GM18502 (cell line): ENCODE results near the gene SSB.
"Not testable (repeated sequence)": the region's sequence is repeated elsewhere in the genome, so short reads cannot be mapped to it uniquely, and the experiment has no call there.

ENCODE experiments used
- ATAC-seq: cut with Tn5 transposase; IDR thresholded peaks from one replicate; pipeline ENCODE4 v1.9.1; 2021; ENCODE audit warnings: mild to moderate bottlenecking; ENCODE audit not compliant: unreplicated experiment, poor library complexity

SSB gene

DNA sequence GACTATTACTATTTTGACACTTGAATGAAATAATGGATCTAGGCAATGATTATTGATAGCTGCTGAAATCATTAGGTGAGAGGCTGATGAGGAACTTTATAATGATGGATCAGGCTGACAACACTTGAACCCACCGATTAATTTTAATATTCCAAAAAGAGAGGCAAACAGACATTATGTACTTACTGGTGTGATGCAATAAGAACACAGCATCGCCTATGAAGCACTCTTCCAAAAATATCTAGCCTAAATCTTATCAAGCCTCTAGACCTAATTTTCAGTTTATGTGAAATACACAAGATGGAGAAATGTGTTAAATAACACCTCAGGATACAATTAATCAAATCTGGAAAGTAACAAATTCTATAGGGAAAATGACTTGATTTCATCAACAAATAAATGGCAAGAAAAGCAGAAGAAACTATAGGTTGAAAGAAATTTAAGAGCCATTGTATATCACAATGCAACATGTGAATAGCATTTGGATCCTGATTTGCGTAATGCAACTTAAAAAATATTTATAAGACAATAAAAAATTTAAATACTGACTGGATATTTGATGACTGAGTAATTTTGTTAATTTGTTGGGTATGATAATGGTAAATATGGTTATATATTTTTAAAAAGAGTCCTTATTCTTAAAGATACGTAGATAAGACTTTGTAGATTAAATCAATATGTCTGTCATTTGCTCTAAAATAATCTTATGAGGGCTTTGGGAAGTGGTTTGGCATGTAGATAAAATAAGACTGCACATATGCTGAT is 17.2 kb upstream of the SSB start:
- no peak for ATAC-seq

- no peak for ATAC-seq
Measured at GRCh38 chr2:169782513-169782912, 16.2 kb upstream of the SSB start.

- ATAC-seq = no peak
Measured at GRCh38 chr2:169790581-169790980, 8.1 kb upstream of the SSB start.

DNA sequence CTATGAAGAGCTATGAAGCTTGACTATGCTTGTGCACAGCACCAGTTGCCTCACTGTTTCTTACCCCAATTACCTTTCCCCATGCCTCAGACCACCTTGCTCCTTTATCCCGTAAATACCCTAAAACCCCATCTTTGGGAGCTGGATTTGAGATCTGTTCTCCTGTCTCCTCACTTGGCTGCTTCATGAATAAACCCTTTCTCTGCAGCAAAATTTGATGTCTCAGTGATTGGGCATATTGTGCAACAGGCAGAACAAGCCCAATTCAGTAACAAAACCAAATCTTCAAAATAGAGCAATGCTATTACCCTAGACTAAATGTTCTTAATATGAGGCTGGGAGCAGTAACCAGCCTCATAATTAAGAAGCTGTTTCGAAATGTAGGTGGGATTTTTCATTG is 3.5 kb upstream of the SSB start:
- no peak for ATAC-seq

DNA sequence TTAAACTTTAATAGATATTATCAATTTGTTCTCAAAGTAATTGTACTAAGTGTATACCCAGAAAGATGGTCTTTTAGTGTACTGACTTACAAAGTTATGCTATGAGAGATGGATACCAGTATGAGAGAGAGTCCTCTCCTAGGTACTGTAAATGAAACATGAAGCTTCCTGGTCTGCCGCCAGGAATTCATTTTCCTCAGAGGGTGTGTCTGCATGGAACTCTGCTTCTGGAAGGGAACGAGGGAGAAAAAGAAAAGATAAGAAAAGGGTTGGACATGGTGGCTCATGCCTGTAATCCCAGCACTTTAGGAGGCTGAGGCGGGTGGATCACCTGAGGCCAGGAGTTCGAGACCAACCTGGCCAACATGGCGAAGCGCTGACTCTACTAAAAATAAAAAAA is 2.2 kb upstream of the SSB start:
- no peak for ATAC-seq

- no peak for ATAC-seq
Measured at GRCh38 chr2:169797601-169798000, 1.1 kb upstream of the SSB start.

DNA sequence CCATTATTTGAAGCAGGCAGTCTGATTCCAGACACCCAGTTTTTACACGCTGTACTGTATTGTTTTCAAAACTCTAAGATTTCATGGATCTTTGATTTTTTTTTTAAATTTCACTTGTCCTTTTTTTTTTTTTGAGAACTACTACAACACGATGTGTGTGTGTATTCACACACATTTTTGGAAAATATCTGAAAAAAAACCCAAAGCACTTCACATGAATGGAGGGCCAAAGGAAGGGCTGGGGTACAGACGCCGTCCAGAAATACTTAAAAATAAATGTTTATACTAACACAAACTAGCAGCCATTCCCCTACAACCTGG is 314 bp upstream of the SSB start:
- peak; percentile 15 for ATAC-seq

- ATAC-seq = no peak
Measured at GRCh38 chr2:169803480-169803879, 4.8 kb downstream of the SSB start.

GRCh38 chr2:169806586-169806985 is 7.9 kb downstream of the SSB start:
- no peak for ATAC-seq

GRCh38 chr2:169808221-169808620 is 9.6 kb downstream of the SSB start:
- no peak for ATAC-seq

- ATAC-seq = no peak
Measured at GRCh38 chr2:169815849-169816248, 17.2 kb downstream of the SSB start.

DNA sequence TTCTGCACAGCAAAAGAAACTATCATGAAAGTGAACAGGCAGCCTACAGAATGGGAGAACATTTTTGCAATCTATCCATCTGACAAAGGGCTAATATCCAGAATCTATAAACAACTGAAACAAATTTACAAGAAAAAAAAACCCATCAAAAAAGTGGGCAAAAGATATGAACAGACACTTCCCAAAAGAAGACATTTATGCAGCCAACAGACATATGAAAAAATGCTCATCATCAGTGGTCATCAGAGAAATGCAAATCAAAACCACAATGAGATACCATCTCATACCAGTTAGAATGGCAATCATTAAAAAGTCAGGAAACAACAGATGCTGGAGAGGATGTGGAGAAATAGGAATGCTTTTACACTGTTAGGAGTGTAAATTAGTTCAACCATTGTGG is 18.3 kb downstream of the SSB start:
- ATAC-seq = not testable (repeated sequence)

DNA sequence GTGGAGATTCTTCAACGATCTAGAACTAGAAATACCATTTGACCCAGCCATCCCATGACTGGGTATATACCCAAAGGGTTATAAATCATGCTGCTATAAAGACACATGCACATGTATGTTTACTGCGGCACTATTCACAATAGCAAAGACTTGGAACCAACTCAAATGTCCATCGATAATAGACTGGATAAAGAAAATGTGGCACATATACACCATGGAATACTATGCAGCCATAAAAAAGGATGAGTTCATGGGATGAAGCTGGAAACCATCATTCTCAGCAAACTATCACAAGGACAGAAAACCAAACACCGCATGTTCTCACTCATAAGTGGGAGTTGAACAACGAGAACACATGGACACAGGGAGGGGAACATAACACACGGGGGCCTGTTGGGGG is 18.7 kb downstream of the SSB start:
- ATAC-seq = not testable (repeated sequence)

- no peak for ATAC-seq
Measured at GRCh38 chr2:169818241-169818640, 19.6 kb downstream of the SSB start.

DNA sequence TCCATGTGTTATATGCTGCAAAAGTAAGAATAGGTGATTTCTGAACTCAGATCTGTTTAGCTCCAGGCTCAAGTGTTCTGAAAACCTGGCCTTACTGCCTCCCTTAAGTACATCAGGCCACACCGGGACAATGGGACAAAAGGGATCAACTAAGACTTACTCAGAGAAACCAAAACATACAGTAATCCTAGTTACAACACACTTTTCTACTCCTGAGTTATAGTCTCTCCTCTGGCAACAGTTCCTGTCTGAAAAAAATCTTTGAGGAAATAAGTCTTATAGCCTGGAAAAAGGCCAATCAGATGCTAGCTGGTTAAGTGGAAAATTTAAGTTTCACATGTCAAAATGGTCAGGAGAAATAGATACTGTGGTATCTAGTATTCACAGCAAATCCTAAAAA is 20.4 kb downstream of the SSB start:
- ATAC-seq = no peak

GRCh38 chr2:169820101-169820500 is 21.4 kb downstream of the SSB start:
- ATAC-seq = not testable (repeated sequence)

- no peak for ATAC-seq
Measured at GRCh38 chr2:169822036-169822435, 23.4 kb downstream of the SSB start.

- ATAC-seq = no peak
Measured at GRCh38 chr2:169822785-169823392, 24.2 kb downstream of the SSB start.

- ATAC-seq = no peak
Measured at GRCh38 chr2:169823996-169824372, 25.3 kb downstream of the SSB start.

DNA sequence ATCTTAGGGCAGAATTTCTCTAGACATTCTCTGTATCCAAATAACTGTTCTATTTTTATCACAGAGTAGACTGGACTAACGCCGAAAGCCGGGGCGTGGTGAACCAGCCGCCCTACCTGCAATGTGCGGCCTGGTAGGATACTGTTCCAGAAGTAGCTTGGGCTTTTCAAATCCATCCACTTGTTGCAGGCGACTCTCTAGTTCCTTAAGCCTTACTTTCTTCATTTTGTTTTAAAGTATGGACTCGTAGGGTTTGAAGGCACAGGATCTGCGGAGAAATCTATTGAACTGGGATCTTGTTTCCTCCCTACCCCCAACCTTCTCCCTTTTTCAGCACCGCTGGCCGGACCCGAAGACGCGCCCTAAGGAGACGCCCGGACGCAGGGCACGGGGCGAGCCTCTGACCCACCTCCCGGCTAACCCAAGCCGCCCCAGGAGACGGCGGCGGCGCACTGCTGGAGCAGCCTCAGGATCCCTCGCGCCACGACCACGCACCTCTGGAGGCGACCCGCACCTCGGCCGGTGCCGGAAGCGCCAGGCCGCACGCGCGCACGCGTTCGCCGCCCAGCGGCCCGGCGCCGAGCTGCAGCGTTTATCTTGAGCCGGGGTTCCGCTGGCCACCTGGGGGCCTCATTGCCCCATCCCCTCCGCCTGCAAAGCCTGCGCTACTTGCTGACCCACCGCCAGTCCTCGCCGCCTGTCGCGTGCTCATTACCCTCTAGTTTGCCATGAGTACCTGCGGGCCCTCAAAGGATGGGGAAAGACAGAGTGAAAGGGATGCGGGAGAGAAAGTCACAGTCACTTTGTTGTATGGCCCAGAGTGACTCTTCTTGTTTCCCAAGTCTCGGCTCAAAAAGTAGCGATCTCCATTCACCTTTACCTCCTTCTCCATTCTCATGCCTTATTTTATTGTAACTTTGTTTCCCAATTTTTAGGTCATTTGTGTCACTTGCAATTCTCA is 26.0 kb downstream of the SSB start, which contains the start of gene METTL5:
TSS of gene METTL5 (minus strand) at position 533 of the 961 bp plus-strand sequence. CDS start at position 225, 308 bp downstream.
- peak; percentile 68 for ATAC-seq
